HFFc6 (cell line): Measurements from ENCODE around the gene DBR1. TPM values are rescaled to one million over a fixed set of nuclear protein-coding genes. Genes with fewer than 3 reads are reported as not detected.
A peak's percentile ranks its signal among the peaks of the same experiment; 100 is the strongest.

Source experiments
- DNase-seq: peaks from one replicate; pipeline ENCODE4 v3.0.0-alpha.2; 2018
- H3K27ac Mint-ChIP-seq: 2 replicates; pipeline ENCODE4 v1.8.0; 2020; ENCODE audit warnings: mild to moderate bottlenecking, mixed read lengths
- H3K27me3 Mint-ChIP-seq: 2 replicates; pipeline ENCODE4 v1.8.0; 2021; ENCODE audit warnings: mild to moderate bottlenecking, moderate library complexity, mixed read lengths; ENCODE audit not compliant: insufficient read depth
- H3K36me3 Mint-ChIP-seq: 2 replicates; pipeline ENCODE4 v1.8.0; 2021; ENCODE audit warnings: low read depth, mixed read lengths
- H3K4me1 Mint-ChIP-seq: 2 replicates; pipeline ENCODE4 v1.8.0; 2020; ENCODE audit warnings: low read depth, mixed read lengths
- H3K4me3 Mint-ChIP-seq: 2 replicates; pipeline ENCODE4 v1.8.0; 2020; ENCODE audit warnings: mild to moderate bottlenecking, moderate library complexity, mixed read lengths
- H3K9me3 Mint-ChIP-seq: 2 replicates; pipeline ENCODE4 v1.8.0; 2020; ENCODE audit warnings: mild to moderate bottlenecking, mixed read lengths
- total RNA-seq, 6 experiments: library from RNA; stranded (reverse); fragmentation: NEBNext Ultra II Directional; extraction: Animal tissue kit (Norgen Biotek cat#: 25700); gene quantifications; 2 replicates in 1 of 6; 3 replicates in 5 of 6; pipeline ENCODE4 v1.2.3, GENCODE V29; 2021
- TF ChIP-seq, protein P1 (sequence below): fragments of 200-600 bp; sonication (generic); IDR thresholded peaks from 2 replicates; pipeline ENCODE4 v1.5.0; 2021; ENCODE audit warnings: antibody characterized with exemption, mild to moderate bottlenecking

Gene DBR1
- total RNA-seq, 6 experiments from 2014 or later, result 9.9 to 13.7 (median 11.8) TPM

GRCh38 chr3:138113326-138113725 lies 61.4 kb downstream of the DBR1 start:
- DNase-seq, result no peak
- Mint-ChIP-seq H3K4me3 (peak overlapping the region; percentile 98), H3K4me1 (peaks cover 43% of the 10 kb centered on the region), H3K36me3 (peaks cover 9% of the 10 kb centered on the region), H3K9me3 (no peaks in the 10 kb centered on the region), H3K27ac (peak overlapping the region; percentile 99), H3K27me3 (peaks cover 1% of the 10 kb centered on the region; the same call in 1 of the 2 replicates)
- TF ChIP-seq, protein P1, sequence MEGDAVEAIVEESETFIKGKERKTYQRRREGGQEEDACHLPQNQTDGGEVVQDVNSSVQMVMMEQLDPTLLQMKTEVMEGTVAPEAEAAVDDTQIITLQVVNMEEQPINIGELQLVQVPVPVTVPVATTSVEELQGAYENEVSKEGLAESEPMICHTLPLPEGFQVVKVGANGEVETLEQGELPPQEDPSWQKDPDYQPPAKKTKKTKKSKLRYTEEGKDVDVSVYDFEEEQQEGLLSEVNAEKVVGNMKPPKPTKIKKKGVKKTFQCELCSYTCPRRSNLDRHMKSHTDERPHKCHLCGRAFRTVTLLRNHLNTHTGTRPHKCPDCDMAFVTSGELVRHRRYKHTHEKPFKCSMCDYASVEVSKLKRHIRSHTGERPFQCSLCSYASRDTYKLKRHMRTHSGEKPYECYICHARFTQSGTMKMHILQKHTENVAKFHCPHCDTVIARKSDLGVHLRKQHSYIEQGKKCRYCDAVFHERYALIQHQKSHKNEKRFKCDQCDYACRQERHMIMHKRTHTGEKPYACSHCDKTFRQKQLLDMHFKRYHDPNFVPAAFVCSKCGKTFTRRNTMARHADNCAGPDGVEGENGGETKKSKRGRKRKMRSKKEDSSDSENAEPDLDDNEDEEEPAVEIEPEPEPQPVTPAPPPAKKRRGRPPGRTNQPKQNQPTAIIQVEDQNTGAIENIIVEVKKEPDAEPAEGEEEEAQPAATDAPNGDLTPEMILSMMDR, result no peak

DNA sequence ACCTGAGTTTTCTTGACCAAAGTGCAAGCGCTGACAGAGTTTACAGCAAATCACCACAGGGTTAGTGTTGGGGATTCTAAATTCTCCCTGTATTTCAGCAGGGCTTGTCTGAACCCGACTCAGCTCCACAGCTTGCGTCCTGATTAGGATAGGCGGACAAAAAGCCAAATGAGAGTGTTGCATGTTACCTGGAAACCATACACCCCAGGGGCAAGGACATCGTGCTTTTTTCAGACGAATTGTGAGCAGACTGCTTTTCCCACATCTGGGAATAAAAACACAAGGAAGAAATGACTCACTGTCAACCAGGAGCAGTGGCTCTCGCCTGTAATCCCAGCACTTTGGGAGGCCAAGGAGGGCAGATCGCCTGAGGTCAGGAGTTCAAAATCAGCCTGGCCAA lies 62.4 kb downstream of the DBR1 start:
- peaks cover 40% of the 10 kb centered on the region for H3K4me1 Mint-ChIP-seq
- peaks cover 1% of the 10 kb centered on the region; the same call in 1 of the 2 replicates for H3K27me3 Mint-ChIP-seq
- peak overlapping the region; percentile 36; the same call in 1 of the 2 replicates for H3K27ac Mint-ChIP-seq
- DNase-seq, result no peak
- peaks cover 11% of the 10 kb centered on the region for H3K36me3 Mint-ChIP-seq
- no peak overlapping the region for H3K4me3 Mint-ChIP-seq
- TF ChIP-seq, protein P1, result no peak
- no peaks in the 10 kb centered on the region for H3K9me3 Mint-ChIP-seq

Other genes starting within 250 kb of the DBR1 start
- not detected for gene CLDN18, start 164.8 kb downstream of the DBR1 start, total RNA-seq
- 10 to 100 TPM in 1 of 6 experiments, 1 to 10 TPM in 5; 6.1 to 10.8 (median 8.8) TPM for gene DZIP1L, start 59.3 kb downstream of the DBR1 start, total RNA-seq
- gene A4GNT, start 42.5 kb downstream of the DBR1 start, total RNA-seq, result not detected
- gene ARMC8, start 12.4 kb upstream of the DBR1 start, total RNA-seq, result 10 to 100 TPM; 29.0 to 37.9 (median 35.0) TPM
- not detected for gene NME9, start 154.9 kb upstream of the DBR1 start, total RNA-seq
- 10 to 100 TPM; 62.7 to 97.4 (median 76.1) TPM for gene MRAS, start 173.7 kb upstream of the DBR1 start, total RNA-seq